Measurements from ENCODE around the gene OCA2. TPM values are rescaled to one million over a fixed set of nuclear protein-coding genes. Genes with fewer than 3 reads are reported as not detected.
"Not testable (repeated sequence)": the region's sequence is repeated elsewhere in the genome, so short reads cannot be mapped to it uniquely, and the experiment has no call there.

Gene OCA2
- polyA plus RNA-seq, 1 experiment = 0.02 TPM

DNA sequence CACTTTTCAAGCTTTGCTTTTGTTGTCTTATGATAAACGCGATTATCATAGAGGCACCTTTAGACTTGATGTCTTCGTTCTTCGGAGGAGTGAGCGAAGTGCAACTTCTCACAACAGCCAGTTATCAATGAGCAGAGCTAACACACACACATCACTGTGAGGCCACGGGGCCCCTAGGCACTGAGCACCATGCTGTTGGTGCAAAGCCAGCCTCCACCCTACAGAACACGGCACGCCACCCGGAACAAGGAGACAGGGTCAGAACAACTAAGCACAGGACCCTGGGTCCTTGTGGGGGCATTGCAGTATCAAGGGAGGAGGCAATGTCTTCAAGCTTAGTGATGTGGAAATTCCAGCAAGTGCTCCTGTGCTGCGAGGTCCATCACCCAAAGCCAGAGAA lies 244.5 kb downstream of the OCA2 start:
- POLR2A ChIA-PET = no interaction called here
- H3K27me3 ChIP-seq (ENCODE audit: control insufficient read depth, insufficient read depth, low read length) = no peaks in the 10 kb centered on the region
- H3K4me3 ChIP-seq (ENCODE audit: low read depth, low read length) = no peak overlapping the region
- TF ChIP-seq, protein P1, sequence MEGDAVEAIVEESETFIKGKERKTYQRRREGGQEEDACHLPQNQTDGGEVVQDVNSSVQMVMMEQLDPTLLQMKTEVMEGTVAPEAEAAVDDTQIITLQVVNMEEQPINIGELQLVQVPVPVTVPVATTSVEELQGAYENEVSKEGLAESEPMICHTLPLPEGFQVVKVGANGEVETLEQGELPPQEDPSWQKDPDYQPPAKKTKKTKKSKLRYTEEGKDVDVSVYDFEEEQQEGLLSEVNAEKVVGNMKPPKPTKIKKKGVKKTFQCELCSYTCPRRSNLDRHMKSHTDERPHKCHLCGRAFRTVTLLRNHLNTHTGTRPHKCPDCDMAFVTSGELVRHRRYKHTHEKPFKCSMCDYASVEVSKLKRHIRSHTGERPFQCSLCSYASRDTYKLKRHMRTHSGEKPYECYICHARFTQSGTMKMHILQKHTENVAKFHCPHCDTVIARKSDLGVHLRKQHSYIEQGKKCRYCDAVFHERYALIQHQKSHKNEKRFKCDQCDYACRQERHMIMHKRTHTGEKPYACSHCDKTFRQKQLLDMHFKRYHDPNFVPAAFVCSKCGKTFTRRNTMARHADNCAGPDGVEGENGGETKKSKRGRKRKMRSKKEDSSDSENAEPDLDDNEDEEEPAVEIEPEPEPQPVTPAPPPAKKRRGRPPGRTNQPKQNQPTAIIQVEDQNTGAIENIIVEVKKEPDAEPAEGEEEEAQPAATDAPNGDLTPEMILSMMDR (IDR thresholded peaks at IDR 0.05; ENCODE audit: insufficient read depth, low read depth, low read length) = no peak
- CTCF ChIA-PET = no interaction called here
- no peaks in the 10 kb centered on the region for H3K36me3 ChIP-seq (ENCODE audit: control insufficient read depth, insufficient read depth, low read length)
- no peak for DNase-seq (ENCODE audit: low read depth)

DNA sequence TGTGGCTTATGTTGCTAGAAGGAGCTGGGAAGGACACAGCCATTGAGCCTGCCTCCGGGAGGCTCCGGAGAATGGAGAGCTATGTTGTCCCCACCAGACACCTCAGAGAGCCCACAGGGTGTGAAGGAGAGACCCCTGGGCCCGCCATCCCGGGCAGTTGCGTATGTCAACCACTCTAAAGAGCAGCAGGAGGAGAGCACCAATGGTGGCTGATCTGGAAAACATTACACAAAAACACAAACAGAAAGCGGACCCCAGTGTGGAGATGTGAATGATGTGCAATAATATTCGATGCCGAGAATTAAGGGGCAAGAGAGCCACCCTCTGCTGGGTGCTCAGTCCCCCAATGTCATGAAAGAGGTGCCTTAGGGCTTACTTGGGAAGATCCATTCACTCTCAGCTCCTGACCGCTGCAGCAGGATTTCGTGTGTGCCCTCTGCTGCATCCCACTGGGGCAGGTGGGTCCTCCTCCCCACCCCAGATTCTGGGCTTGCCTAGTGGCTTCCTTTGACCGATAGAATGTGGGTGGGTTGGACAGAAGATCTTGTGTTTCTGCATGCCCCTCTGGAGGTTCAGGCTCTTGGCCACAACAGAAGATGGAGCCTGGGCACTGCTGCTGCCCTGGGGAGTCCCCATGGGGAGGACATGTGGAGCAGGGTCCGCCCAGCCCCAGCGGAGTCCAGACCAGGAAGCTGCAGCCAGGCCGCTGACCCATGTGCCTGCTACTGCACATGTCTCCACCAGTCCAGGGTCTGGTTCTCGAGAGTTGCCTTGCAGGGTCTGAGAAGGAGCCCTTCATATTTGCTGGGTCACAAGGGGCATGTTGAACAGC lies 245.3 kb downstream of the OCA2 start:
- TF ChIP-seq, protein P1 (IDR thresholded peaks at IDR 0.05; ENCODE audit: insufficient read depth, low read depth, low read length) = no peak
- Histone ChIP-seq H3K27me3 (ENCODE audit: control insufficient read depth, insufficient read depth, low read length) (no peaks in the 10 kb centered on the region), H3K4me3 (ENCODE audit: low read depth, low read length) (no peak overlapping the region), H3K36me3 (ENCODE audit: control insufficient read depth, insufficient read depth, low read length) (no peaks in the 10 kb centered on the region)
- ChIA-PET CTCF (no interaction called here), POLR2A (no interaction called here)
- no peak for DNase-seq (ENCODE audit: low read depth)

DNA sequence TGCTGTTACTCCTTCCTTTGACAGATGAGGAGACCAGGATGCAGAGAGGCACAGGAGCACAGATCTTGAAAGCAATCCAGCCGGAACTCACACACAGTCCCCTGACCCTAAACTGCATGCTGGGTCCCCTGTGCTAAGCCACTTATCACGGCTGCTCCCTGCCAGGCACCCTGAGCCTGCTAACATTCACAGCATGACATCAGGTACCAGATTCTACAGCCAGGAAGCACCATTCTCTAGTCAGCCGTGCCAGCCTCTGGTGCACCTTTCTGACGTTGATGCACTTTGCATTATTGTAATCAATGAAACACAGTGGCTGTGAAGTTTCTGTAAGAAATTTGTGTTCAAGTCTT lies 247.3 kb downstream of the OCA2 start:
- ChIA-PET CTCF (no interaction called here), POLR2A (no interaction called here)
- TF ChIP-seq, protein P1 (IDR thresholded peaks at IDR 0.05; ENCODE audit: insufficient read depth, low read depth, low read length) = no peak
- no peak for DNase-seq (ENCODE audit: low read depth)
- Histone ChIP-seq H3K27me3 (ENCODE audit: control insufficient read depth, insufficient read depth, low read length) (no peaks in the 10 kb centered on the region), H3K36me3 (ENCODE audit: control insufficient read depth, insufficient read depth, low read length) (no peaks in the 10 kb centered on the region), H3K4me3 (ENCODE audit: low read depth, low read length) (no peak overlapping the region)

DNA sequence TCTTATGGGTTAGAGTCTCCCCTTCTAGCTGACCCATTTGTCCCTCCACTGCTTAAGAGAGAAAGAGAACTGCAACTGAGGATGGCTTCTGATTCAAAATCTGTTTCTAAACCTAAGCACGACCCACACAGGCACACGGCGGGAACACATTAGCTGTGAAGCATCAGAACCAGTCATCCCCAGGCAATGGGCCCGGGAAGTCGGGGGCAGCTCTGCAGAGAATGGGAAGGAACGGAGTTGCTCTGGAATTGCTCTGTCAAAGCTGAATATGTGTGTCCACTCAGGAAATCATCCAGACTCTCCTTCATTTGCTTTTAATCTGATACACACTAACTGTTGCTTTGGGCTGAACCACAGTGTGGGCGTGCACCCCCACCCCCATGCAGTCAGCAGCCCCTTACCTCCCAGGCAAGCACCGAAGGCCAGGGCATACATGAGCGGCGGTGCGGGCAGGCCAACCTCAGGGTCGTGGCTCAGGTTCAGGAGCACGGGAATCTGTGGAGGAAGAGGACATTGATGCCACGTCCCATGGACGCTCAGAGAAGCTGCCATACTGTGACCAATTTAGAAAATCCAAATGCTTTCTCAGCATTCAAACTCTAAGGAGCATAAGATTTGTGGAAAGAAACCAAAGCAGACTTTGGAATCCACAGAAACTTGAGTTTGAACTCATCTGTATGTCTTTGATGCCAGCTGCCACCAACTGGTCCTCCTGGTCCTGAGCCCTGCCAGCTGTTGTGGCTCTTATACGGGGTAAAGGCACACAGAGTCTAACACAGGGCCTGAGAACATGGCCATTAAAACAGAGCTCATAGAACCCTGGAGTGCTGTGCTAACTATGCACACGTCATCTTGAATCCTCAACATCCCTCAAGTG lies 247.9 kb downstream of the OCA2 start:
- Histone ChIP-seq H3K36me3 (ENCODE audit: control insufficient read depth, insufficient read depth, low read length) (no peaks in the 10 kb centered on the region), H3K27me3 (ENCODE audit: control insufficient read depth, insufficient read depth, low read length) (no peaks in the 10 kb centered on the region), H3K4me3 (ENCODE audit: low read depth, low read length) (no peak overlapping the region)
- ChIA-PET CTCF (no interaction called here), POLR2A (no interaction called here)
- TF ChIP-seq, protein P1 (IDR thresholded peaks at IDR 0.05; ENCODE audit: insufficient read depth, low read depth, low read length) = no peak
- no peak for DNase-seq (ENCODE audit: low read depth)

DNA sequence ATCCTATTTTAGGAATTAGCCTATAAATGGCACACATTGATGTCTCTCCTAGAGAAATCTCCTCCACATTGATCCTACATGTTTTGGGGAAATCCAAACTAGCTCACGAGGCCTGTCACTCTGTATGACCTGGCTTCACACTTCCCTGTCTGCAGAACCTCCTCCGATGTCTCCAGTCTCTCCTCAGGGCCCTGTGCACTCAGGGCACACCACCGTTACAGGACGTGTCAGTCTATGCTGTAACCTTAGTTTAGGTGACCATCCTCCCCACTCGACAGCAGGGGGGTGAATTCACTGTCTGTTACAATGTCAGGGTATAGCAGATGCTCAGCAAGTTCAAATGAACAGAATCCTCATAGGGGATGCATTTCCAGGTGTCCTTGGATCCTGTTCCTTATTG lies 249.1 kb downstream of the OCA2 start:
- POLR2A ChIA-PET = no interaction called here
- CTCF ChIA-PET = no interaction called here
- Histone ChIP-seq H3K36me3 (ENCODE audit: control insufficient read depth, insufficient read depth, low read length) (no peaks in the 10 kb centered on the region), H3K4me3 (ENCODE audit: low read depth, low read length) (no peak overlapping the region), H3K27me3 (ENCODE audit: control insufficient read depth, insufficient read depth, low read length) (no peaks in the 10 kb centered on the region)
- DNase-seq (ENCODE audit: low read depth) = no peak
- TF ChIP-seq, protein P1 (IDR thresholded peaks at IDR 0.05; ENCODE audit: insufficient read depth, low read depth, low read length) = no peak

DNA sequence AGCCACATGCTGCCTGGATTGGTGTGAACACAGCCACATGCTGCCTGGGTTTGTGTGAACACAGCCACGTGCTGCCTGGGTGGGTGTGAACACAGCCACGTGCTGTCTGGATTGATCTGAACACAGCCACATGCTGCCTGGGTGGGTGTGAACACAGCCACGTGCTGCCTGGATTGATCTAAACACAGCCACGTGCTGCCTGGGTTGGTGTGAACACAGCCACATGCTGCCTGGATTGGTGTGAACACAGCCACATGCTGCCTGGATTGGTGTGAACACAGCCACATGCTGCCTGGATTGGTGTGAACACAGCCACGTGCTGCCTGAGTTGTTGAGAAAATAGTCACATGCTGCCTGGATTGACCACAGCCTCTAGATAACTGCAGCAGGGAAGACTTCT lies 250.2 kb downstream of the OCA2 start:
- CTCF ChIA-PET; DNase-seq (ENCODE audit: low read depth); H3K36me3 ChIP-seq (ENCODE audit: control insufficient read depth, insufficient read depth, low read length); POLR2A ChIA-PET; H3K4me3 ChIP-seq (ENCODE audit: low read depth, low read length); H3K27me3 ChIP-seq (ENCODE audit: control insufficient read depth, insufficient read depth, low read length): not testable (repeated sequence)

All from BJ (cell line).